ENCODE data around the gene NMT2.

NMT2 gene

GRCh38 chr10:15180736-15181135 lies 12.2 kb upstream of the NMT2 start:
- DNase-seq = no peak

DNA sequence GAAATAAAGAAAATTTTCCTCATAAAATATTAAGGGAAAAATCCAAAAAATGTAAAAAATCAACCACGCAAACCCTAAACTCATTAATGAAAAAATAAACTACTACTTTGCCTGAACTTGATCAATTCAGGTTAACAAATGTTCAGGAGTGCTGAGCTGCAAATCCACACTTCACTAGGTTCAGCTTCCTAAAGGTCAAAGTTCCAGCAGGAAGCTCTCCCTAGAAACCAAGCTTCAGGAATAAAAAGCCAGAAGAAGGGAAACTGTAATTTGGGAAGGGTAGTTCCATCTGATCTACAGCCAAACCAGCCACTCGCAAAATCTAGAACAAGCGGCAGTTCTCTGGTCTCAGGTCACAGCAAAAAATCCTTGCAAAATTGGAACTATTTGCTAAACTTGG lies 7.8 kb upstream of the NMT2 start:
- no peak for DNase-seq

DNA sequence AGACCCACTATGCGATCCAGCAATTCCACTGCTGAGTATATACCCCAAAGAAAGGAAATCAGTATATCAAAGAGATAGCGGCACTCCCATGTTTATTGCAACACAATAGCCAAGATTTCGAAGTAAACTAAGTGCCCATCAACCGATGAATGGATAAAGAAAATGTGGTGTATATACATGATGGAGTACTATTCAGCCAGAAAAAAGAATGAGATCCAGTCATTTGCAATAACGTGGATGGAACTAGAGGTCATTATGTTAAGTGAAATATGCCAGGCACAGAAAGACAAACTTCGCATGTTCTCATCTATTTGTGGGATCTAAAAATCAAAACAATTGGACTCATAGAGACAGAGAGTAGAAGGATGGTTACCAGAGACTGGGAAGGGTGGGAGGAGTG lies 7.1 kb upstream of the NMT2 start:
- DNase-seq = no peak

DNA sequence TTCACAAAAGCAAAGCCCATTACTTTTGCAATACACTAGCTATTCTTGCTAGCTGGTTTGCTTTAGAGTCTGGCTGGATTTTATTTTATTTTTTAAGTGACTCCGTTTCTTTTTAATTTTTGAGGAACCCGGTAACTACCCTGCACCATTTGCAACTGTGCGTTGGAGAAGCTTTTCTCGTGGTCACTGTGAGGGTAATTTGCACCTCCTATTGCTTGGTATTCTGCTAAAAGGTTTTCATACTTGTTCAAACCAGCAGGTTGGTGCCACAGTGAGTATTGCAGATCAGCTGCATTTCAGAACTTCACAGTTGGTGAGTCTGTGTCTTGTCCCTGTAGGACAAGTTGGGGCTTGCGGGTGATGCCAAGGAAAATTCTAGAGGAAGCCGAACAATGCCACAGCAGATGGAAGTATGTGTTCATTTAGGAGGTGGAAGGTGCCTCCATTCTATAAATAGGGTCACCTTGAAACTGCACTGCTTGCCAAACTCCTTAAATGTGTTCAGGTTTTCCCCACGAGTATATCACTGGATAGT lies 3.9 kb upstream of the NMT2 start:
- DNase-seq = no peak

DNA sequence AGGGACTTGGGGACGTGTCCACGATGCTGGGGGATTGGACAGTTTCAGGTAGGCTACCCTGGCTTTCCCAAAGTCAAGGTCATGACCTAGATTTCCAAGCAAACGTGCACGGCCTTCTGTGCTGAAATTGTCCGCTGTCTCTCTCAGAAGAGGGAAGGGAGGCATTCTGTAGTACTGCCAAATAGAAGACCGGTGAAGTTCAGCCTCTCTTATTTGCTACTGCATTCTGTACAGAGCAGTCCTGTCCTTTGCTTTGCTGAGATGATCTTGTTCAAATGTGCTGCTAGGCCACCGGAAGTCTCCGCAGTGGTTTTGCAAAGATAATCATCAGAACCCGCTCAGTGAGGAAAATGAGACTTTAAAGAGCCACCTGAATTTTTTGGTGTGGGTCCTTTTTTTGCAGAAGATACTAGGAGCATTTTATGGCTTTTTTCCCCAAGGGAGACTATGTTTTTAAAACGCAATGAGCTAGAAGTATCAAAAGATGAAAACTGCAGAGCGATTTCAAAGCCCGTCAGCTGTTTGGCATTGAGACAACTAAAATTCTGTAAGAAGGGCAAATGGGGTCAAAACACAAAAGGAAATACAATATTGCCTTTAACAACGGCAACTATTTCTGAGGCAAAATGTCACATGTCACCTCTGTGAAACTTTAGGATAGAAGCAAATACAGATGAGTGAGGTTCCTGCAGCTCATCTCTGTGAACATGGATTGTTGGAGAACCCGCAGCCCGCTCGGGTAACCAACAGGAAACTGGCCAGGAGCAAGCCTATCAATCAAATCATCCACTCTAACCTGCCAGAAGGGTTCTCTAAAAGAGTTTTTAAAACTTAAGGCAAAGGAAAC lies 1.3 kb upstream of the NMT2 start:
- no peak for DNase-seq

- peak; percentile 50 for DNase-seq
Measured at GRCh38 chr10:15168786-15169554, 477 bp upstream of the NMT2 start.

DNA sequence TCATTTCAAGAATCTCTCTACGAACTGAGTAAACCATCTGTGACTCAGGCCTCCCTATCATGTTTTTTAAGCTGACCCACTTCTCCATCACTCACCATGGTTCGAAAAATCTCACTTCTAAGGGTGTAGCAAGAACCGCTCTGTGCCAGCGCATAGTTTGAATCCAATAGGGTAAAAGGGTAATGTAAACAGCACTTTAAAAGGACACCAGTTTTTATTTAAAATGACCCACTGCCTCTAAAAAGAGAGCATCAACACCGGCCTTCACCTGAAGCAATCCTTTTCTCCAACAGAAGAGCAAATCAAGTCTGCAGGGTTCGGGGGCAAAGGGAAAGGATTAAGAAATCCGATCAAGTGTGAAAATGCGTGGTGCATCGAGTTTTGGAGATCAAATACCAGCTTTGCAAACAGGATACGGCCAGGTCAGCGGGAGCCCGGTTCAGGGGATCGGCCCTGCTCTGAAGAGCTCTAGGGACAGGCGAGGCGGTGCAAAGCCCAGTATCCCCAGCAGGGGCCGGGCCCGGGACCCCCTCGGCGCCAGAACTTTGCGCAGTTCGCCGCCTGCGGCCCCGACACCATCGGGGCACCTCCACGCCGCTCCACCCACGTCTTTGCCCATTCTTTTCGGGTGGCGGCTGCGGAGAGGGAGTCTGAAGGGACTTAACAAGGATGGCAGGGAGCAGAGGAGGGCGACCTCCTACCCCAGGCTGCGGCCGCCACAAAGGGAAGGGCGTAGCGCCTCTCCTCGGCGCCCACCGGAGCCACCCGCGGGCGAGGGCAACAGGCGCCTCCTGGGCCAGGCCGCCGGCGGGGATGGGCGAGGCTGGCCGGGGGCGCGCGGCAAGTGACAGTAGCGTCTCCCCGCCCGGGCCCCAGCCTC lies 842 bp downstream of the NMT2 start:
- no peak for DNase-seq

DNA sequence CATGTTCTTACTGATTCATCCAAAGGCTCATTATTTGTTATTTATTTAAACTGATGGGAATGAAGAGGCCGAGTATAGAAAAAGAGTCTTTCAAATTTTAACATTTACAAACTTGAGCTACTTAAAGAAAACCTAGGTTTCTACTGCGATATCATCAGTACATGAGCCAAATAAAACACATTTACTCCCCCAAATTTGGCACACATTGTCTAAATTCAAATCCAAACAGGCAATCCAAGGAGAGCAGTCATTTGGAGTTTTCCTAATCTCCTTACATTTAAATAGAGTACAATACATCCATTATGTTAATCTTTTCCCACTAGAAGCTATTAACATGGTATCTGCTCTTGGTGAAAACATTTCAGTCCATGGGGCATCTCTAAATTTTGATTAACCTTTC lies 2.2 kb downstream of the NMT2 start:
- DNase-seq = no peak

GRCh38 chr10:15163253-15163828 lies 5.2 kb downstream of the NMT2 start:
- no peak for DNase-seq

DNA sequence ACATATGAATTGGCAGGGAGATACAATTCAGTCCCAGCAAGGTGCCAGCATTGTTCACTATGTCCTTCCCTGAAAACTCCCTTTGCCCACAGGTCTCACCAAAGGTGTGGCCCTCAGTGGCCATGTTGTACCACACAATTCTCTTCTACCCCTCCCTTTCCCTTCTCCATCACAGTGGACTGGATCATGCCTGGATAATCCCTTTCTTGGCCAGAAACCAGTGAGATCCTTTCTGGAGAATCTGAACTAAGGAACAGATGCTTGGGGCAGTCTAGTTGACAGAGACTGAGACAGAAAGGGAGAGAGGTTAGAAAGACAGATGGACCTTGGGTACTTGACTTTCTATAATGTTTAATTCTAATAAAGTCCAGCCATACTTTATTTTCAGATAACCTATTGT lies 9.5 kb downstream of the NMT2 start:
- DNase-seq = no peak

- DNase-seq = no peak
Measured at GRCh38 chr10:15158448-15158847, 10.0 kb downstream of the NMT2 start.

DNA sequence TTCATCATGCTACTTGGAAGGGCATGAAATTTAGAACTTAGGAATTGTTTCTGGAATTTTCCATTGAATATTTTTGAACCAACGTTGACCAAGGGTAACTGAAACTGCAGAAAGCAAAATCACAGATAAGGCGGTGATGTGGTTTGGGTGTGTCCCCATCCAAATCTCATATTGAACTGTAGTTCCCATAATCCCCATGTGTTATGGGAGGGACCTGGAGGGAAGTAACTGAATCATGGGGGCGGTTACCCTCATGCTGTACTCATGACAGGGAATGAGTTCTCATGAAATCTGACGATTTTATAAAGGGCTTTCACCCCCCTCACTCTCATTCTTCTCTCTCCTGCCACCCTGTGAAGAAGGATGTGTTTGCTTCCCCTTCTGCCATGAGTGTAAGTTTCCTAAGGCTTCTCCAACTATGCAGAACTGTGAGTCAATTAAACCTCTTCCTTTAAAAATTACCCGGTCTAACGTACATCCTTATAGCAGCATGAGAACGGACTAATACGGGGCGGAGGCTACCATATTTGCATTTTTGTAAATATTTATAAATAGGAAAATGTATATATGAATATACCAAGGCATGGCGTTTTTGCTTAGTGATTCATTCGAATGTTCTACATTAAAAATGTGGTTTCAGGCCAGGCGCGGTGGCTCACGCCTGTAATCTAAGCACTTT lies 12.4 kb downstream of the NMT2 start:
- no peak for DNase-seq

- DNase-seq = no peak
Measured at GRCh38 chr10:15152556-15152955, 15.9 kb downstream of the NMT2 start.

- no peak for DNase-seq
Measured at GRCh38 chr10:15150563-15150962, 17.9 kb downstream of the NMT2 start.

DNA sequence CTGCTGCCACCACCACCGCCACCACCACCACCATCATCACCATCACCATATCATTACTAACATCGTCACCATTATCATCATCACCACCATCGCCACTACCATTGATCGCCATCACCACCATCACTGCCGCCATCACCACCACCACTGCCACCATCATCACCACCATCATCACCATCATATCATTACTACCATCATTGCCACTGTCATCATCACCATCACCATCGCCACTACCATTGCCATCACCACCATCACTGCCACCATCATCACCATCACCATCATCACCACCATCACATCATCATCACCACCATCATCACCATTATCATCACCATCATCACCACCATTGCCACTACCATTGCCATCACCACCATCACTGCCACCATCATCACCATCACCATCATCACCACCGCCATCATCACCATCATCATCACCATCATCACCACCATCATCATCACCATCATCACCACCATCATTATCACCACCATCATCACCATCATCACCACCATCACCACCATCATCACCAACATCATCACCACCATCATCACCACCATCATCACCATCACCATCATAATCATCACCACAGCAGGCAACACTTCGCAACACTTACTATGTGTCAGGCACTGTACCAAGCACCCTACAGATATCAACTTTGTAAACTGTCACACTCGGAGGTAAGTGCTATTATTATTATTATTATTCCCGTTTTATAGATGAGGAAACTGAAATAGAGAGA lies 19.3 kb downstream of the NMT2 start:
- no peak for DNase-seq

DNA sequence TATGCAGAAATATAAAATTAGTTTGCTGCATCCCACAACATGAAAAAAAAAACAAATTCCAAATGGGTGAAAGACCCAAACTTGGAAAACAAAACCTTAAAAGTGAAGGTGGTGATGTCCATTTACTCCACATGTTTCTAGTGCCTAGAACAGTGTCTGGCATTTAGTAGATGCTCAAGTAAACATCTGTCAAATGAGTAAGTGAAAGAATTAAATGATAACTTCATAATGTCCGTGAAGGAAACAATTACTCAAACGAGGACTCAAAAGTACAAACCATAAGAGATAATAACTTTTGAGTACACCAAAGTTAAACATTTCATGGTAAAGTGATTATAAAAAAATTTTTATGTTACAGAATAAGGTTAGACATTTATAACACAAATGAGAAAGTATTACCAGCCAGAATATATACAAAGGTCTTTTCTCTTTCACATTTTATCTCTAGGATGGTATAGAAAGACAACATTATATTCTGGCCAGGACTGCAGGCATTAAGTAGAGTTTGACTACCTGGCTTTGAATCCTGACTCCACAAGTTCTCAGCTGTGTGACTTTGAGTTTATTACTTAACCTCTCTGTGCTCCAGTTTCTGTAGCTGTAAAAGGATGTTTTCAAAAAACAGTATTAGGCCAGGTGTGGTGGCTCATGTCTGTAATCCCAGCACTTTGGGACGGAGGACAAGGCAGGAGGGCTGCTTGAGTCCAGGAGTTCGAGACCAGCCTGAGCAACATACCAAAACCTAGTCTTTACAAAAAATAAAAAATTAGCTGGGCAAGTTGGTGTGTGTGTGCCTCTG lies 20.7 kb downstream of the NMT2 start:
- no peak for DNase-seq

- DNase-seq = no peak
Measured at GRCh38 chr10:15146366-15146765, 22.1 kb downstream of the NMT2 start.

GRCh38 chr10:15144788-15145187 lies 23.7 kb downstream of the NMT2 start:
- DNase-seq = no peak

DNA sequence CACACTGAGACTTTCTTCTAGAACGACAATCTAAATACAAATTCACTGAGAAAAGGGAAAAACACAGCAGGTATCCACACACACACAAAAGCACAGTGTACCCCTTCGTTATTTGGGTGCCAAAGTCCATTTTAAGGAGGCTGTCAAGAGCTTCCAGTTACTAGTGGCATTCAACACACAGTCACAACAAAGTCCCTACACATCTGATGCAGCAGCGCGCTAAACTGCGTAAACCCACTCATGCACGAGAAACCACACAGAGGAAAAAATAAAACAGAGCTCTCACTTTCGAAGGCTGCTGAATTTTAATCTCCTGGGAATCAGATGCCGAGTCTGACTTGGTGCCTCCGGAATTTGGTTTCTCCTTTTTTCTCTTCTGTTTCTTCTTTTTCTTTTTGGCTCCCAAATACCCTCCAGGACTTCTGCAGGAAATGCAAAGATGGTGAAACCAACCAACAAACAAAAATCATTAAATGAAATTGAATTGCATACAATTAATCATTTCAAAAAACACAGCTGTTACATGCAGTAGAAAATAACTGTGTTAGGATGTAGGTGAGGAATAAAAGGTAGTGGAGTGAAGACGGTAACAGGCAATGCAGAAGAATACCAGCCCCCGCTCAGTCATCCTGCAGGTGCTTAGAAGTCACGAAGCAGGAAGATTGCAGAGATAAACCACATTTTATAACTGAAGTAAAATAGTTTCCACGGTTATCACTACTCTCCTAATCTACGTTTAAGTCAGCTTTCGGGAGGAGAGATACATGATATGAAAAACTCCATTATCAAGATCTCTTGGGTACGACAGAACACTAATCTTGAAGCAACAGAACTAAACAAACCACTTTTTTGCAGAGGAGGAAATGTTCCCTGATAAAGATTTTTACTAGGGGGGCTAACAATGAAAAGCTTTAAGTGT lies 27.1 kb downstream of the NMT2 start:
- DNase-seq = no peak

Data from DMS153 (cell line).